Measurements from ENCODE around the gene KDF1.

- no peak for TF ChIP-seq POLR2A (IDR thresholded peaks at IDR 0.05)
- no peak for TF ChIP-seq CTCF (IDR thresholded peaks at IDR 0.05)
Observed at GRCh38 chr1:26960625-26960966, 328 bp upstream of the KDF1 start.

Data from vagina (tissue), 2 donors.